GM23338 (cell line): ENCODE results near the gene MAP2K3.

Experiments
- EZH2phosphoT487 ChIP-seq: fragments of 200-600 bp; sonication (generic); IDR thresholded peaks from one replicate; pipeline ENCODE4 v1.8.1; 2018; ENCODE audit warnings: antibody characterized with exemption; ENCODE audit not compliant: unreplicated experiment
- NANOG ChIP-seq: IDR thresholded peaks from 2 replicates; pipeline ENCODE4 v1.6.1; 2016; ENCODE audit warnings: antibody characterized with exemption, borderline replicate concordance
- POLR2AphosphoS5 ChIP-seq: IDR thresholded peaks from 2 replicates; pipeline ENCODE4 v1.6.1; 2016; ENCODE audit warnings: antibody characterized with exemption, low read depth
- TF ChIP-seq, protein P1 (sequence below), 2 experiments: fragments of 200-600 bp in 1 of 2; sonication (generic) in 1 of 2; conservative IDR thresholded peaks; 2 replicates each; pipeline versions ENCODE4 v1.5.1 to v1.6.1; 2016 to 2017; ENCODE audit warnings: antibody characterized with exemption in 2 of 2, low read depth in 2 of 2, mild to moderate bottlenecking in 2 of 2, moderate library complexity in 1 of 2
- TF ChIP-seq, protein P2 (sequence below): IDR thresholded peaks from one replicate; pipeline ENCODE4 v1.6.1; 2018; ENCODE audit warnings: antibody characterized with exemption; ENCODE audit not compliant: unreplicated experiment
- TF ChIP-seq, protein P3 (sequence below): IDR thresholded peaks from 2 replicates; pipeline ENCODE4 v1.6.1; 2016; ENCODE audit warnings: antibody characterized with exemption

DNA sequence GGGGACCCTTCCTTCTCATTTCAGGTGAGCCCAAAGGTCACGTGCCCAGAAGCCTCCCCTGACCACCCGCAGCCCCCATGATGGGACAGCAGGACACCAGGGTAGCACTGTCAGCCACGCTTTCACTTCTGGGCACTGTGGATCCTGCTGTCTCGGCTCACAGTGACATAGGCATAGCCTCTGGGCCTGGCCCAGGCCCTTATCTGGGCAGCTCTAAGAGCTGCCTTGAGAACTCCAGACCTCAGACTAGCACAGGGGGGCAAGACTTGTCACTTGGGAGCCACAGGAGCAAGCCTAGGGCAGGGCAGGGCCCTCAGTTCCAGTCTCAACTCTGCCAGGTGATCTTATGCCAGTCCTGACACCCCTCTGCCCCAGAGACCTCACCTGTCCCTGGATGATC is 36.0 kb upstream of the MAP2K3 start:
- TF ChIP-seq, protein P1, sequence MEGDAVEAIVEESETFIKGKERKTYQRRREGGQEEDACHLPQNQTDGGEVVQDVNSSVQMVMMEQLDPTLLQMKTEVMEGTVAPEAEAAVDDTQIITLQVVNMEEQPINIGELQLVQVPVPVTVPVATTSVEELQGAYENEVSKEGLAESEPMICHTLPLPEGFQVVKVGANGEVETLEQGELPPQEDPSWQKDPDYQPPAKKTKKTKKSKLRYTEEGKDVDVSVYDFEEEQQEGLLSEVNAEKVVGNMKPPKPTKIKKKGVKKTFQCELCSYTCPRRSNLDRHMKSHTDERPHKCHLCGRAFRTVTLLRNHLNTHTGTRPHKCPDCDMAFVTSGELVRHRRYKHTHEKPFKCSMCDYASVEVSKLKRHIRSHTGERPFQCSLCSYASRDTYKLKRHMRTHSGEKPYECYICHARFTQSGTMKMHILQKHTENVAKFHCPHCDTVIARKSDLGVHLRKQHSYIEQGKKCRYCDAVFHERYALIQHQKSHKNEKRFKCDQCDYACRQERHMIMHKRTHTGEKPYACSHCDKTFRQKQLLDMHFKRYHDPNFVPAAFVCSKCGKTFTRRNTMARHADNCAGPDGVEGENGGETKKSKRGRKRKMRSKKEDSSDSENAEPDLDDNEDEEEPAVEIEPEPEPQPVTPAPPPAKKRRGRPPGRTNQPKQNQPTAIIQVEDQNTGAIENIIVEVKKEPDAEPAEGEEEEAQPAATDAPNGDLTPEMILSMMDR (conservative IDR thresholded peaks at IDR 0.05; ENCODE audit: low read depth in 2 of 2), result no peak
- TF ChIP-seq POLR2AphosphoS5 (no peak), EZH2phosphoT487 (no peak), NANOG (no peak)
- TF ChIP-seq, protein P2, sequence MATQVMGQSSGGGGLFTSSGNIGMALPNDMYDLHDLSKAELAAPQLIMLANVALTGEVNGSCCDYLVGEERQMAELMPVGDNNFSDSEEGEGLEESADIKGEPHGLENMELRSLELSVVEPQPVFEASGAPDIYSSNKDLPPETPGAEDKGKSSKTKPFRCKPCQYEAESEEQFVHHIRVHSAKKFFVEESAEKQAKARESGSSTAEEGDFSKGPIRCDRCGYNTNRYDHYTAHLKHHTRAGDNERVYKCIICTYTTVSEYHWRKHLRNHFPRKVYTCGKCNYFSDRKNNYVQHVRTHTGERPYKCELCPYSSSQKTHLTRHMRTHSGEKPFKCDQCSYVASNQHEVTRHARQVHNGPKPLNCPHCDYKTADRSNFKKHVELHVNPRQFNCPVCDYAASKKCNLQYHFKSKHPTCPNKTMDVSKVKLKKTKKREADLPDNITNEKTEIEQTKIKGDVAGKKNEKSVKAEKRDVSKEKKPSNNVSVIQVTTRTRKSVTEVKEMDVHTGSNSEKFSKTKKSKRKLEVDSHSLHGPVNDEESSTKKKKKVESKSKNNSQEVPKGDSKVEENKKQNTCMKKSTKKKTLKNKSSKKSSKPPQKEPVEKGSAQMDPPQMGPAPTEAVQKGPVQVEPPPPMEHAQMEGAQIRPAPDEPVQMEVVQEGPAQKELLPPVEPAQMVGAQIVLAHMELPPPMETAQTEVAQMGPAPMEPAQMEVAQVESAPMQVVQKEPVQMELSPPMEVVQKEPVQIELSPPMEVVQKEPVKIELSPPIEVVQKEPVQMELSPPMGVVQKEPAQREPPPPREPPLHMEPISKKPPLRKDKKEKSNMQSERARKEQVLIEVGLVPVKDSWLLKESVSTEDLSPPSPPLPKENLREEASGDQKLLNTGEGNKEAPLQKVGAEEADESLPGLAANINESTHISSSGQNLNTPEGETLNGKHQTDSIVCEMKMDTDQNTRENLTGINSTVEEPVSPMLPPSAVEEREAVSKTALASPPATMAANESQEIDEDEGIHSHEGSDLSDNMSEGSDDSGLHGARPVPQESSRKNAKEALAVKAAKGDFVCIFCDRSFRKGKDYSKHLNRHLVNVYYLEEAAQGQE, result no peak
- TF ChIP-seq, protein P3, sequence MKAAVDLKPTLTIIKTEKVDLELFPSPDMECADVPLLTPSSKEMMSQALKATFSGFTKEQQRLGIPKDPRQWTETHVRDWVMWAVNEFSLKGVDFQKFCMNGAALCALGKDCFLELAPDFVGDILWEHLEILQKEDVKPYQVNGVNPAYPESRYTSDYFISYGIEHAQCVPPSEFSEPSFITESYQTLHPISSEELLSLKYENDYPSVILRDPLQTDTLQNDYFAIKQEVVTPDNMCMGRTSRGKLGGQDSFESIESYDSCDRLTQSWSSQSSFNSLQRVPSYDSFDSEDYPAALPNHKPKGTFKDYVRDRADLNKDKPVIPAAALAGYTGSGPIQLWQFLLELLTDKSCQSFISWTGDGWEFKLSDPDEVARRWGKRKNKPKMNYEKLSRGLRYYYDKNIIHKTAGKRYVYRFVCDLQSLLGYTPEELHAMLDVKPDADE, result no peak
